ENCODE data around the gene RBM11.

The RBM11 gene

DNA sequence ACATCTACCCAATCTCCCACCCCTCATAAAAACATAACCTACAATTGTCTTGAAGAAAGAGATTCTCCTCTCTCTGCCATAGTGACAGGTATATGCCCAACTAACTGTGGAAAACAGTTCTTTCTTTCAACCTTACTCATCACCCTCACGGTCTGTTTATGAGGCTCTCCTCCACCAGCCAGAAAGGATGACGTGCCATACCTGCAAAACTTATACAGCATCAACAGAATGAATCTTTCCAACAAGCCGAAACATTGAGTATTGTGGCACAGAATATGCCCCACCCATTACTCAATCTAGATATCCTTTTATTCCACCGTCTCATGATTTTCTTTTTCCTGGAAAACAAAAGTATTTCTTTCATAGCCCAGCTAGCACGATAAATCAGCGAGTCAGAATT, 55.7 kb downstream of the RBM11 start:
- TF ChIP-seq, protein P1, sequence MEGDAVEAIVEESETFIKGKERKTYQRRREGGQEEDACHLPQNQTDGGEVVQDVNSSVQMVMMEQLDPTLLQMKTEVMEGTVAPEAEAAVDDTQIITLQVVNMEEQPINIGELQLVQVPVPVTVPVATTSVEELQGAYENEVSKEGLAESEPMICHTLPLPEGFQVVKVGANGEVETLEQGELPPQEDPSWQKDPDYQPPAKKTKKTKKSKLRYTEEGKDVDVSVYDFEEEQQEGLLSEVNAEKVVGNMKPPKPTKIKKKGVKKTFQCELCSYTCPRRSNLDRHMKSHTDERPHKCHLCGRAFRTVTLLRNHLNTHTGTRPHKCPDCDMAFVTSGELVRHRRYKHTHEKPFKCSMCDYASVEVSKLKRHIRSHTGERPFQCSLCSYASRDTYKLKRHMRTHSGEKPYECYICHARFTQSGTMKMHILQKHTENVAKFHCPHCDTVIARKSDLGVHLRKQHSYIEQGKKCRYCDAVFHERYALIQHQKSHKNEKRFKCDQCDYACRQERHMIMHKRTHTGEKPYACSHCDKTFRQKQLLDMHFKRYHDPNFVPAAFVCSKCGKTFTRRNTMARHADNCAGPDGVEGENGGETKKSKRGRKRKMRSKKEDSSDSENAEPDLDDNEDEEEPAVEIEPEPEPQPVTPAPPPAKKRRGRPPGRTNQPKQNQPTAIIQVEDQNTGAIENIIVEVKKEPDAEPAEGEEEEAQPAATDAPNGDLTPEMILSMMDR (IDR thresholded peaks at IDR 0.05; ENCODE audit: insufficient read depth, low read length, poor library complexity, severe bottlenecking): no peak
- H3K27me3 ChIP-seq (replicated peaks; ENCODE audit: control insufficient read depth, insufficient read depth, low read length): no peaks in the 10 kb centered on the region
- H3K4me3 ChIP-seq (replicated peaks; ENCODE audit: low read depth, low read length): no peak overlapping the region
- no peak for DNase-seq (ENCODE audit: extremely low read depth, insufficient read length)
- H3K36me3 ChIP-seq (ENCODE audit: control insufficient read depth, insufficient read depth, low read length): no peaks in the 10 kb centered on the region

DNA sequence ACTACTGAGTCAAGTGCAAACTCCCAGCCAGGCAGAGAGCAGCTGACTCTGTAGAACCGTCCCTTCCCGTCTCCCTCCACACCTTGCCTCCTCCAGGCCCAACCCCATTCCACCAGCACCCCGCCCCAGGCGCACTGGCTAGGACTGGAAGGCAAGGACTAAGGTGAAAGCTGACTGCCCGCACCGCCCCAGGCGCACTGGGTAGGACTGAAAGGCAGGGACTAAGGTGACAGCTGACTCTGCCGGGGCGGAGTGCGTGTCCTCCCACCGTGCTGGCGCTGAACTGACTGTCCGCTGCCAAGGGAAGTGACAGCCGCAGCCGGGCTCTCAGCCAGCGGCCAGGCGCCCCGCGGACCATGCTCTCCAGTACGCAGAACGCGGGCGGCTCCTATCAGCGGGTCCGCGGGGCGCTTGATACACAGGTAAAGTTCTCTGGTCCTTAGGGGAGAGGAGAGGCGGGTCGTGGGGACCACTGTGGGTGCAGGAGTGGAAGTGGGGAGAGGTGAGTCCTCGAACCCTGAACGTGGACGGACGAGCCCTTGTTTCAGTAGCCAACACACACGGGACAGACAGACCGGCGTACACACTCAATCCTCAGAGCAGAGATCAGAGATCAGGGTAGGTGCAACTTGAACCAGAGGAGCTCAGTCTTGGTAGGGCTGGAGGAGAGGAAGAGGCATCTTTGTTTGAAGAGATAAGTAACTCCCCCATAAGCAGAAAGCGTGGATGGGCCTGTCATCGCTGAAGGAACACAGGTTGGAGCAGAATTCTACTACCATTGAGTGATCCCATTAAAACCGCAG, 58.0 kb downstream of the RBM11 start:
- Histone ChIP-seq H3K4me3 (replicated peaks; ENCODE audit: low read depth, low read length) (no peak overlapping the region), H3K36me3 (ENCODE audit: control insufficient read depth, insufficient read depth, low read length) (no peaks in the 10 kb centered on the region), H3K27me3 (replicated peaks; ENCODE audit: control insufficient read depth, insufficient read depth, low read length) (no peaks in the 10 kb centered on the region)
- TF ChIP-seq, protein P1 (IDR thresholded peaks at IDR 0.05; ENCODE audit: insufficient read depth, low read length, poor library complexity, severe bottlenecking): no peak
- no peak for DNase-seq (ENCODE audit: extremely low read depth, insufficient read length)

DNA sequence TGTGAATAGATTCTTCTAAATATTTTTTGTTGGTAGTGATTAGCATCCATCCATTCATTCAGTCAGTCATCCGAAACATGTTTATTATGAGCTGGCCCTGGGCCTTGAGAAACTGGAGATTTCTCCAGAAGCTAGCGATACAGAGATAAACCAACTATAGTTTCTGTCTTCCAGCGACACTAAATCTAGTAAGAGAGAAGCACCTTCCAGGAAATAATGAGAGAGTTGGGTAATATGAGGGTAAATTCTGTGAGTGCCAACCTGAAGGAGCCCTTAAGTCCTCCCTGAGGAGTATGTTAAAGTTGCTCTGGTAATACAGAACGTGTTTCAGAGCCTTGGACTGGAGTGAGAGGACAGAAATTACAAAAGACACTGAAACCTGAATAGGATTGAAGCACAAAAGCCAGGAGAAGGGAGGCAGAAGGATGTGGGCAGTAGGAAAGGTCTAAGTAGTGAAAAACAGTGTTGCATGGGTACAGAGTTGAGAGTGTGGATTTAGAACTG, 59.8 kb downstream of the RBM11 start:
- TF ChIP-seq, protein P1 (IDR thresholded peaks at IDR 0.05; ENCODE audit: insufficient read depth, low read length, poor library complexity, severe bottlenecking): no peak
- no peaks in the 10 kb centered on the region for H3K27me3 ChIP-seq (replicated peaks; ENCODE audit: control insufficient read depth, insufficient read depth, low read length)

More for the DNA sequence above, 59.8 kb downstream of the RBM11 start:
- no peaks in the 10 kb centered on the region for H3K36me3 ChIP-seq (ENCODE audit: control insufficient read depth, insufficient read depth, low read length)
- no peak overlapping the region for H3K4me3 ChIP-seq (replicated peaks; ENCODE audit: low read depth, low read length)
- DNase-seq (ENCODE audit: extremely low read depth, insufficient read length): no peak

Data from GM06990 (cell line).